ENCODE results near the gene NHS.

The NHS gene

GRCh38 chrX:17448188-17448587, 73.2 kb downstream of the NHS start:
- DNase-seq (ENCODE audit: low spot score): no peak

- DNase-seq (ENCODE audit: low spot score): no peak
Observed at GRCh38 chrX:17449866-17450265, 74.9 kb downstream of the NHS start.

GRCh38 chrX:17453788-17454187, 78.8 kb downstream of the NHS start:
- no peak for DNase-seq (ENCODE audit: low spot score)

- no peak for DNase-seq (ENCODE audit: low spot score)
Observed at GRCh38 chrX:17456526-17456925, 81.5 kb downstream of the NHS start.

- no peak for DNase-seq (ENCODE audit: low spot score)
Observed at GRCh38 chrX:17459008-17459611, 84.1 kb downstream of the NHS start.

- DNase-seq (ENCODE audit: low spot score): no peak
Observed at GRCh38 chrX:17459661-17460060, 84.7 kb downstream of the NHS start.

GRCh38 chrX:17462881-17463280, 87.9 kb downstream of the NHS start:
- no peak for DNase-seq (ENCODE audit: low spot score)

GRCh38 chrX:17464194-17464593, 89.2 kb downstream of the NHS start:
- DNase-seq (ENCODE audit: low spot score): no peak

- DNase-seq (ENCODE audit: low spot score): no peak
Observed at GRCh38 chrX:17465201-17465600, 90.2 kb downstream of the NHS start.

- no peak for DNase-seq (ENCODE audit: low spot score)
Observed at GRCh38 chrX:17465802-17466201, 90.8 kb downstream of the NHS start.

- no peak for DNase-seq (ENCODE audit: low spot score)
Observed at GRCh38 chrX:17470136-17470535, 95.1 kb downstream of the NHS start.

GRCh38 chrX:17471121-17471520, 96.1 kb downstream of the NHS start:
- no peak for DNase-seq (ENCODE audit: low spot score)

GRCh38 chrX:17471861-17472260, 96.9 kb downstream of the NHS start:
- no peak for DNase-seq (ENCODE audit: low spot score)

GRCh38 chrX:17472424-17472823, 97.4 kb downstream of the NHS start:
- no peak for DNase-seq (ENCODE audit: low spot score)

- DNase-seq (ENCODE audit: low spot score): no peak
Observed at GRCh38 chrX:17473021-17473420, 98.0 kb downstream of the NHS start.

- DNase-seq (ENCODE audit: low spot score): no peak
Observed at GRCh38 chrX:17474892-17475291, 99.9 kb downstream of the NHS start.

- no peak for DNase-seq (ENCODE audit: low spot score)
Observed at GRCh38 chrX:17475449-17476217, 100.6 kb downstream of the NHS start.

GRCh38 chrX:17476411-17476810, 101.4 kb downstream of the NHS start:
- no peak for DNase-seq (ENCODE audit: low spot score)

- DNase-seq (ENCODE audit: low spot score): no peak
Observed at GRCh38 chrX:17481086-17481485, 106.1 kb downstream of the NHS start.

GRCh38 chrX:17484592-17484991, 109.6 kb downstream of the NHS start:
- no peak for DNase-seq (ENCODE audit: low spot score)

- DNase-seq (ENCODE audit: low spot score): no peak
Observed at GRCh38 chrX:17485391-17485790, 110.4 kb downstream of the NHS start.

GRCh38 chrX:17488036-17488435, 113.0 kb downstream of the NHS start:
- no peak for DNase-seq (ENCODE audit: low spot score)

- no peak for DNase-seq (ENCODE audit: low spot score)
Observed at GRCh38 chrX:17494216-17494615, 119.2 kb downstream of the NHS start.

- DNase-seq (ENCODE audit: low spot score): no peak
Observed at GRCh38 chrX:17495052-17495451, 120.1 kb downstream of the NHS start.
